Measurements from ENCODE around the gene CTBP1.

DNA sequence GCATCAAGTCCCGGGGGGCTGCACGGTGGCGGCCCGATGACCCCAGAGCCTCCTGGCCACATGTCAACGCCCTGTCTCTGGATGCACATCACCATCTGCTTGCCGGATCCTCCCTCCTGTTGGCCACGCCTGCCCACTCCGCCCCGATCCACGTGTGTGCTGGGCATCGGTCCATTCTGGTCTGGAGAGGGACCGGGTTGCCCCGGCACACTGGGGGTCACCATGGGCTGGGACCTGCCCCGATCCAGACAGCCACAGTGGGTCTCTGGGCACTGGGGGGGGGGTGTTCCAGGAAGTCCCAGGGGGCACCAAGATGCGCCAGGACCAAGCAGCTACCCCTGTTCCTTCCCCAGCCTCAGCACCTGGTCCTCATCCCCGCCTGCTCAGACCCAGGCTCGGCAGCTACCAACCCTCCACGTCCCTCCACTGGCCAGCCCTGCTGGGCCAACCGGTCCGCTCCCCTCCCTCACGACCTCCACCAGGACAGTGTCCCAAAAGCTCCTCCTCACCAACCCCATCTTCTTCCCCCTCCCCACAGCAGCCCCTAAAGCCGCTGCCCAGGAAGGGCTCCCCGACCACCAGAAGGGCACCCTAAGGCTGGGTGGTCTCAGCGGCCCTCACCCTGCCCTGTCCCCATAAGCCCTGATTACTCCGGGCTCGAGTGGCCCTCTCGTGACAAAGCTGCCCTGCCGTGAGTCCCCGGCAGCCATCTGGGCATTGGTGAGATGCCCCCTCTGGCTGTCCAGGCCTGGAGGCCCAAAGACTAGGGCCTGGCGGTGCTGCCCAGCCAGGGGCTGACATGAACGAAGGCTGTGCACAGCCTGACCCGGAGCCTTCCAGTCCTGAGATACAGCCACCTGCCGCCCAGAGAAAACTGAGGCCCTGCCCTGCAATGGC, 4.6 kb downstream of the CTBP1 start:
- TF ChIP-seq, protein P1, sequence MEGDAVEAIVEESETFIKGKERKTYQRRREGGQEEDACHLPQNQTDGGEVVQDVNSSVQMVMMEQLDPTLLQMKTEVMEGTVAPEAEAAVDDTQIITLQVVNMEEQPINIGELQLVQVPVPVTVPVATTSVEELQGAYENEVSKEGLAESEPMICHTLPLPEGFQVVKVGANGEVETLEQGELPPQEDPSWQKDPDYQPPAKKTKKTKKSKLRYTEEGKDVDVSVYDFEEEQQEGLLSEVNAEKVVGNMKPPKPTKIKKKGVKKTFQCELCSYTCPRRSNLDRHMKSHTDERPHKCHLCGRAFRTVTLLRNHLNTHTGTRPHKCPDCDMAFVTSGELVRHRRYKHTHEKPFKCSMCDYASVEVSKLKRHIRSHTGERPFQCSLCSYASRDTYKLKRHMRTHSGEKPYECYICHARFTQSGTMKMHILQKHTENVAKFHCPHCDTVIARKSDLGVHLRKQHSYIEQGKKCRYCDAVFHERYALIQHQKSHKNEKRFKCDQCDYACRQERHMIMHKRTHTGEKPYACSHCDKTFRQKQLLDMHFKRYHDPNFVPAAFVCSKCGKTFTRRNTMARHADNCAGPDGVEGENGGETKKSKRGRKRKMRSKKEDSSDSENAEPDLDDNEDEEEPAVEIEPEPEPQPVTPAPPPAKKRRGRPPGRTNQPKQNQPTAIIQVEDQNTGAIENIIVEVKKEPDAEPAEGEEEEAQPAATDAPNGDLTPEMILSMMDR (IDR thresholded peaks at IDR 0.05; ENCODE audit: insufficient read depth, low read length) = no peak
- TF ChIP-seq, protein P2, sequence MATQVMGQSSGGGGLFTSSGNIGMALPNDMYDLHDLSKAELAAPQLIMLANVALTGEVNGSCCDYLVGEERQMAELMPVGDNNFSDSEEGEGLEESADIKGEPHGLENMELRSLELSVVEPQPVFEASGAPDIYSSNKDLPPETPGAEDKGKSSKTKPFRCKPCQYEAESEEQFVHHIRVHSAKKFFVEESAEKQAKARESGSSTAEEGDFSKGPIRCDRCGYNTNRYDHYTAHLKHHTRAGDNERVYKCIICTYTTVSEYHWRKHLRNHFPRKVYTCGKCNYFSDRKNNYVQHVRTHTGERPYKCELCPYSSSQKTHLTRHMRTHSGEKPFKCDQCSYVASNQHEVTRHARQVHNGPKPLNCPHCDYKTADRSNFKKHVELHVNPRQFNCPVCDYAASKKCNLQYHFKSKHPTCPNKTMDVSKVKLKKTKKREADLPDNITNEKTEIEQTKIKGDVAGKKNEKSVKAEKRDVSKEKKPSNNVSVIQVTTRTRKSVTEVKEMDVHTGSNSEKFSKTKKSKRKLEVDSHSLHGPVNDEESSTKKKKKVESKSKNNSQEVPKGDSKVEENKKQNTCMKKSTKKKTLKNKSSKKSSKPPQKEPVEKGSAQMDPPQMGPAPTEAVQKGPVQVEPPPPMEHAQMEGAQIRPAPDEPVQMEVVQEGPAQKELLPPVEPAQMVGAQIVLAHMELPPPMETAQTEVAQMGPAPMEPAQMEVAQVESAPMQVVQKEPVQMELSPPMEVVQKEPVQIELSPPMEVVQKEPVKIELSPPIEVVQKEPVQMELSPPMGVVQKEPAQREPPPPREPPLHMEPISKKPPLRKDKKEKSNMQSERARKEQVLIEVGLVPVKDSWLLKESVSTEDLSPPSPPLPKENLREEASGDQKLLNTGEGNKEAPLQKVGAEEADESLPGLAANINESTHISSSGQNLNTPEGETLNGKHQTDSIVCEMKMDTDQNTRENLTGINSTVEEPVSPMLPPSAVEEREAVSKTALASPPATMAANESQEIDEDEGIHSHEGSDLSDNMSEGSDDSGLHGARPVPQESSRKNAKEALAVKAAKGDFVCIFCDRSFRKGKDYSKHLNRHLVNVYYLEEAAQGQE (IDR thresholded peaks at IDR 0.05; ENCODE audit: insufficient replicate concordance, low read depth) = no peak
- TF ChIP-seq GABPA (IDR thresholded peaks at IDR 0.05; ENCODE audit: low read depth) (no peak), POLR2AphosphoS5 (IDR thresholded peaks at IDR 0.05; ENCODE audit: low read depth) (no peak), SPI1 (IDR thresholded peaks at IDR 0.05; ENCODE audit: borderline replicate concordance, low read depth) (no peak)
